ENCODE results near the gene BID.

- TF ChIP-seq POLR2A (IDR thresholded peaks at IDR 0.05; ENCODE audit: borderline replicate concordance, extremely low read depth, insufficient read depth, insufficient read length), result no peak
- no peak for TF ChIP-seq CTCF (IDR thresholded peaks at IDR 0.05 in 2 of 3, conservative IDR thresholded peaks at IDR 0.05 in 1 of 3; ENCODE audit: borderline replicate concordance in 1 of 3, insufficient read depth in 1 of 3, low read depth in 2 of 3, low read length in 2 of 3)
- no peak for TF ChIP-seq MAX (IDR thresholded peaks at IDR 0.05)
- TF ChIP-seq POLR2AphosphoS5 (IDR thresholded peaks at IDR 0.05; ENCODE audit: low read depth, low read length), result no peak
Observed at GRCh38 chr22:17775781-17776465, 1.7 kb upstream of the BID start.
